Measurements from ENCODE around the gene SLCO3A1.

Gene SLCO3A1

DNA sequence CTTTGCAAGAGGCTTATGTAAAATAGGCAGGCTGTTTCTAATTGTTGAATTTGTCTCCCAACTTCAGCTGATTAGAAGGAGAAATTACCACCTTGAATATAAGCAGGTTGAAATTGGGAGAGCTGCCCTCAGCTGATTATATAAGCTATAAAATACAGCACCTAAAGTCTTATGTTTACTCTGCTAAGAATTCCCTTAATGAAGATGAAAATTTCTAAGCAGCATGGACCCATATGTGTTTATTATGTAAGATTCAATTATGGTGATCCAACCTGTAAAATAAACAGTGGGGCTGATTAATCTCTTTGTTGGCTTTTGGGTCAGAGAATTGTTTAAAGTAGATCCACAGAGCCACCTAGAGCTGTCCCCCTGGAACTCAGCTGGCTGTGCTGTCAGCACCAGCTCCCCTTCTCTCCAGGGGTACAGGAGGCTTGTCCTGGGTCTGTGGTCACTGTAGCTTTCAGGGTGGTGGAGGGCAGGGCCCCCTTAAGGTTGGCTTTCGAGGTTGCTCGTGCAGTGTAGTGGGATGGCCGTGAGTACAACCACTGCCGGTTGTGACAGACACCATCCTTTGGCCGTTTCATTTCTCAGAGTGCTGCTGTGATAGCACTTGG, 9.5 kb downstream of the SLCO3A1 start:
- DNase-seq = no peak

DNA sequence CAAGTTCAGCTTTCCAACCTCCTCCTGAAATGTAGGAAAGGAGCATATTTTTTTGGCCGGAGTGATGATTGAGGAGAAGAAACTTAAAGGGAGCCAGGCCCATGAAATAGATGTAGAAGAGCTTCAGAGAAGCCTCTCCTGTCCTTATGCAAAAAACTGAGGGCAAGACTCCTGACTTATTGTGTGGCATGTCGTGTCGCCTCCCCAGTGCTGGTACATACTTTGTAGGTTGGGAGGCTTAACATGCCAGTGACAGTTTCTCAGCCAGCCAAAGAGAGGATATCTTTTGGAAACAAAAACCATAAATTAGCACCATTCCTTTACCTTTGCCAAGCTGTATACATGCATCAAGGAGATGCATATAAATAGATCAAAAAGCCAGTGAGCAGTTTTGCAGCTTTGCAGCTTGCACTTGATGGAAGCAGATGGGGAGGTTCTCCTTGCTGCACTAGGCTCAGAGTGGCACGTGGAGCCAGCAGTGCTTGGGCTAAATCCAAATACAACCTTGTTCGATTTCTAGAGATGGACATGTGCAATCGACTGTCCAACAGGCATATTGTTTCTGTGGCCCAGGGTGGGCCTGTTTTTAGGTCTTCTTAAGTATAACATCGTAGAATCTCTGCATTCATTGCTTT, 10.2 kb downstream of the SLCO3A1 start:
- DNase-seq = no peak

DNA sequence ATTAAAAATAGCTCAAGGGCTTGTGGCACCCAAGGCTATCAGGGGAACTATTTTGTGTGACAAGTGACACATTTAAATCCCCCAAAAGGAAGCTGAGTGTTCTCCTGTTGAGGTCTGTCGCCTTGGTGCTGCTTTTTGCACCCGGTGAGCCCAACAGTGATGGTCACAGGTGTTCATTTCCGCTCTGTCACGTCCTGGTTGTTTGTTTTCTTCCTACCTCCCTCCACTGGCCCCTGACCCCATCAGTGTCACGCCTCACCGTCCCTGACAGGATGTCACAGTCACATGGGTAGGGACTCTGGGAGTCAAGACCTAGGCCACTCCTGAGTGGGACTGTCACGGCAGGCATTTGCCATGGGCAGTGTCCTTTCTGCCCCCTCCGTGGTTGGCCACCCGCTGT, 11.2 kb downstream of the SLCO3A1 start:
- no peak for DNase-seq

DNA sequence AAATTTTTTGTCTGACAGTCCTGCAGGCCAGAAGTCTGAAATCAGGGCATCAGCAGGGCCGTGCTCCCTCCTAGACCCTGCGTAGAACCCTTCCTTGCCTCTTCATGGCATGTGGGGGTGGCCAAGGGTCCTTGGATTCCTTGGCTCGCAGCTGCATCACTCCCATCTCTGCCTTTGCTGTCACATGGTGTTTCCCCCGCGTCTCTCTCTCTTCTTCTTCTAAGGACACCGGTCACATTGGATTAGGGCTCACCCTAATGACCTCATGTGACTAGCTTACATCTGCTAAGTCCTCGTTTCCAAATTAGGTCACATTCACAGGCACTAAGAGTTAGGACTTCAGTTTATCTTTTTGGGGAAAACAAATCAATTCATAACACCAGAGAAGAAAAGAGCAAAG, 12.0 kb downstream of the SLCO3A1 start:
- DNase-seq = no peak

DNA sequence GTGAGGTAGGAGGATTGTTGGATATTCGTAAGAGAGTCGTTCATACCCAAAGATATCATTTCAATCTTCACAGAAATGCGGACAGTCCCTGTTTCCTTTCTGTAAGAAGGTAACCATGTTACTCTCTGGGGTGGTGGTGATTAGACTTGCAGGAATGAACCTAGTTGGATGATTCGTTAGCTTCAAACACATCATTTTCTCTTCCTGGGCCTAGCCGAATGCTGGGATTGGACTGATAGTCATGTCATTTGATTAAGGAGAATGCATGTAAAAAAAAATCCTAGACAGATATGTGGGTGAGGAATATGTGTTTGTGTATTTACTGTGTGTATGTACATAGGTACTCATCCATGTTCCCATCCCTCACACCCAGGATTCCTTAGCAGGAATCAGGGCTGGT, 12.4 kb downstream of the SLCO3A1 start:
- DNase-seq = no peak

DNA sequence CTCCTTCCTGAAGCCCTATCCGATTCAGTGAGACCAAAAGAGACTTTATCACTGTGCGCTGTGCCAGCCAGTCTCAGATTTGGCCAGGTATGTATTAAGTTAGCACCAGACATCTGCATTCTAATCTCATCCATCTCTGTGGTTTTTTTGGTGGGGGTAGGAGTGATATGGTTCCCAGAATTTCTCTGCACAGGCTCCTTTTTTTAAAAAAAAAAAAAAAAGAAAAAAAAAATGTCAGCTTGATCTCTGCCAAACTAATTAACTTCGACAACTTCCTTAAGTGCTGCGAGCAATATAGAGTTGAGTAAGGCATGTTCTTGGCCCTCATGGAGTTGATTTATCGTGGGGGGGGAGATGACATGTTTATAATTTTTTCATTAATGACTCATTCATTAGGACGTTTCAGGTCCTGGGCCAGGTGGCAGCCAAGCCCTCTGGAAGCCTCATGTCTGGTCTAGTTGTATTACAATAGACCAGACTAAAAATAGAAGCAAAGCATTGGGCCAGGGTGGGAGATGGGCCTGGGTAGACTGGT, 12.9 kb downstream of the SLCO3A1 start:
- no peak for DNase-seq

DNA sequence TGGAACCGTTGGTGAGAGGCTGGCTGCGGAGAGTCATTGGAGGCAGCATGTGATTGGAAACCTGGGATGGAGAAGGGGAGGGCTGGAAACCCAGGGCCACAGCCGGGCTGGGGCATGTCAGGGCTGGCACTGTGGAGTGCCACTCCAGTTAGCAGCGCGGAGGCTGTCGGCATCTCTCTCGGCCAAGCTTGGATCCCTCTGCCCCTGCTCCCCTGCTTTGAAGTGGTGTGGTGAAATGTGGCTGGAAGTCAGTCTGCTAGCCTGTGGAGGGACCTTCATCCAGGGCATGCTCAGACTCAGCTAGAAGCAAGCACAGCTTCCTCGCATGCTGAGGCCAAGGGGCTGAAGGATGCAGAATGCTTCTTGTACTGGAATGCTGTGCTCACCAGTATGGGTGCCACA, 13.5 kb downstream of the SLCO3A1 start:
- DNase-seq = no peak

DNA sequence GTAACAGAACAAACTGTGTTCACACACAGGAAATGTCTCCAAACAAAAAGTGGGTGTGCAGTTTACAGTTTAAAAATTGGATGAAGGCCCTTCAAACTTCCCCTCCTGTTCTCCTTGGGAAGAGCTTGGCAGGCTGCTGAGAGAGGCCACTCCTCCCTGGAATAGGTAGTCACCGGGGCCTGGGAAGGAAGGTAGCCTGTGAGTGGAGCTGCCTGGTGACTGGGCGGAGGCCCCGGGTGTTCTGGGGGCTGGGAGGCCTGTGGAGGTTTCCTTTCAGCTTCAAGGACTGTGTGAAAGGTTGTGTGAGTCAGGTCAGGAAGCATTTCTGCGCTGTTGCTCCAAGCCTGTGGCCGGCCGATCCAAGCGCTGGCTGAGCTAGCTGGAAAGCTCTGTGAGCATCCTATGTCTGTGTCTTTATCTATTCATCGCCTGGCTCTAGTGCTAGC, 14.1 kb downstream of the SLCO3A1 start:
- DNase-seq = no peak

DNA sequence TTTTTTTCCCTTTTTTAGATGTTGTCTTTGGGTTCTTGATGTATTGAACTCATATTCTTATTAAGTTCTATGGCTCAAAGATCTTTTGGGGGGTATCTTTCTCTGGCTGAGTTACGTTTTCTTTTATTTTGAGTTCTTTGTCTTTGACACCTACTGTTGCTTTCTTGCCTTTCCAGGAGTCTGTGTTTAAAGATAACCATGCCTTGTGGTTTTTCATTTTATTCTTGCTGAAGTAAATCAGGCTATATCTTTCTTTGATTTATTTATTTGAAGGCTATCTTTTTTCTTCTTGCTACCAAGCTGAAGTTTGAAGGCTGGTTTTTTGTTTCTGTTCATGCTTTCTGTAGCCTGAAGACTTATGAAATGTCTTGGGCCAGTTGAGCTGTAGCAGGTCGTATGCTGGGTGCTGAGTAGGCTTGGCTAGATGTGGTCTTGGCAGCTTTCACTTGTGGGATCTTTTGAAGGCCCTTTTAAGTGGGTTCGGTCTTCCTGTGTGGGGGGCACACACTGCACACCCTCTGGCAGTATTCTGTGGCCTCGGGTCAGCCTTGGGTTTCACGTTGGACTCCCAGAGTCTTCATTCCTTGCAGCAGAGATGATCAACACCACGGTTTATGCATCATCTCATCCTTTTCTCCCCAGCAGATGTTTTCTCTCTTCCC, 17.5 kb downstream of the SLCO3A1 start:
- no peak for DNase-seq

DNA sequence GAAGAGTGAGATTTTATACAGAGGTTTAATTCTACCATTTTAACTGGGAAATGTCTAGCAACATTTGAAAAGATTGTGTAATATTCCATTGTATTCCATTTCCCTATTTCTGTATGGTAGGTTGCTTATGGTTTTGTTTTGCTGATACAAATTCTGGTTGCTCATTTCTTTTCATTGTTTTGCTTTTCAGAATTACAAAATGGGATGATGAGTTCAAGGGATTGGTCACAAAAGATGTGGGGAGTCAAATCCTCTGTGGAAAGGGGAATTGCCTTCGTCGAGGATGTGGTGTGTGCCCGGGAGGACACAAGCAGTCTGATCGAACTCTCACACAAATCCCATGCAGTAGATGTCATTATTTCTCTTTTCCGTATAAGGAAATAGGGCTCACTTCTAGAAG, 18.3 kb downstream of the SLCO3A1 start:
- no peak for DNase-seq

DNA sequence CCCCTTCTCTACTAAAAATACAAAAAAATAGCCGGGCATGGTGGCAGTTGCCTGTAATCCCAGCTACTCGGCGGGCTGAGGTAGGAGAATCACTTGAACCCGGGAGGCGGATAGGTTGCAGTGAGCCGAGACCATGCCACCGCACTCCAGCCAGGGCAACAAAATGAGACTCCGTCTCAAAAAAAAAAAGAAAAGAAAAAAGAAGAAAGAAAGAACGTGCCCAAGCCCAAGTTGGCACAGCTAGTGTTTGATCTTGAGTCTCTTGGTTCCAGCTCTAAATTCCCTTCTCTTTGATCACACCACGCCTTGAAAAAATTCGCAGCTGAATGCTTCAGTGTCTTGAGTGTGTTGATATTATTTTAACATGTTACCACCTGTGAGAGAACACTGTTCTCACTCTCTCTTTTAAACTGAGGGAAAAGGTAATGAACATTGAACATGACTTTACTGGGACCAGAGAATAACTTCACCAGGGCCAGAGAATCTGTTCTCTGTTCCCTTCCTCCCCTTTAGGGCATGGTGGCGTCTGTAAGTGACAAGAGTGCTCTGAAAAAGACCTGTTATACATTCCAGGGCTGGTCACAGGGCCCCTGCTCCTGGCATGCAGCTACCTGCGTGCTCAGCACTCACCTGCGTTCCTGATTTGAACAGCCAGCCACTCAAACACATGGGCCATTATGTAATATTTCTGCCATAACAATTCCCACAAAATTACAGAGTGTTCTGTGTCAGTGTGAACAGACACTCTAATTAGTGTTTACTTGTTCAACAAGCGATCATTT, 19.0 kb downstream of the SLCO3A1 start:
- no peak for DNase-seq

DNA sequence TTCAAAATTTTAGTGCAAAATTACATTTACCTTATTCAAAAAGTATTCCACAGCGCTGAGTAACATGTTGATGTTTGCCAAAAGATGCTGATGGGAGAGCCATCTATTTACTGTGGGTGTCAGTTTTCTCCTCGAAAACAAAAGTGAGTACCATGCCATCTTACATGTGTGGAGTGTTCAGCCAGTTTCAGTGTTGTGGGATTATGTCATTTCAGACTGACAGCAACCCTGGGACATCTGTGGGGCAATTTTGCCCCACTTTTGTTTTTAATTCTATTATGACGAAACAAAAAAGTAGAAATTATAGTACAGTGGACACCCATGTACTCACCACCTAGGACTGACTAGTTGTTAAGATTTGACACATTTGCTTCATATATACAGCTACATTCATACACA, 19.6 kb downstream of the SLCO3A1 start:
- no peak for DNase-seq

DNA sequence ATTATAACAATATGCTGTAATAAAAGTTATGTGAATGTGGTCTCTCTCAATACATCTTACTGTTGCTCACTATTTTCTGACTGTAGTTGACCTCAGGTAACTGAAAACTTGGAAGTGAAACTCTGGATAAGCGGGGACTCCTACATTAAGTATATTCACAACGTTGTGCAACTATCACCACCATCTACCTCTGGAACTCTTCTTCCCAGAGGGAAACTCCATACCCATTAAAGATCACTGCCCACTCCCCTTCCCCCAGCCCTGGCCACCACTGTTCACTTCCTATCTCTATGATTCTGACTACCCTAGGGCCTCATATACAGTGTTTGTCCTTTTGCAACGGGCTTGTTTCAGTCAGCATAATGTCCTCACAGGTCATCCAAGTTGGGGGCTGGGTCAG, 20.7 kb downstream of the SLCO3A1 start:
- no peak for DNase-seq

DNA sequence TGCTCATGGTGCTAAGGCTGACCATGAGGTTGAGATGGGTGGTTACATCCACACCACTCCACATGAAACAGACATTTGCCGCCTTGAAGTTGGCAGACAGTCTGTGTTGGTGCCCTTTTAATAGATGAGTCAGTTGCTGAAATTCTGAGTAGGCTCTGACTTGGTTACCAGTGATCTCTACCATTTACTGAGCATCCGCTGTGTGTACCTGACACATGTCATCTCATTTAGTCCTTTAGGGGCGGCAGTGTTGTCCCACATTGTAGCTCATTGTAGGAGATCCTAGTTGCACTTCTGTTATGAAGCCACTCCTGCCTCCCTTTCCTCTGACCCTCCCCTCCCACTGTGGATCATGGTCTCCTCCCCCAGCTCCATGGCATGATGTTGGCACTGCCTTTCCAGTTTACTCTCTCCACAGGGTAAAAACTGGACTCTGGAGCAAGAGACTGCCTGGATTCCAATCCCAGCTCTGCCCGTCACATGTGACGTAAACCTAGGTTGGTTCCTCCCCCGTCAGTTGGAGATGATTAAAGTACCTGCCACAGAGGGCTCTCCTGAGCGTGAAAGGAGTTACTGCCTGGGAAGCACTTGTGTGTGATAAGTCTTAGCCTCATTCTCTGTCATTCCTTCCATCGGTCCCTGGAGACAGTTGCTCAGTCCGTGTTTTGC, 21.6 kb downstream of the SLCO3A1 start:
- no peak for DNase-seq

DNA sequence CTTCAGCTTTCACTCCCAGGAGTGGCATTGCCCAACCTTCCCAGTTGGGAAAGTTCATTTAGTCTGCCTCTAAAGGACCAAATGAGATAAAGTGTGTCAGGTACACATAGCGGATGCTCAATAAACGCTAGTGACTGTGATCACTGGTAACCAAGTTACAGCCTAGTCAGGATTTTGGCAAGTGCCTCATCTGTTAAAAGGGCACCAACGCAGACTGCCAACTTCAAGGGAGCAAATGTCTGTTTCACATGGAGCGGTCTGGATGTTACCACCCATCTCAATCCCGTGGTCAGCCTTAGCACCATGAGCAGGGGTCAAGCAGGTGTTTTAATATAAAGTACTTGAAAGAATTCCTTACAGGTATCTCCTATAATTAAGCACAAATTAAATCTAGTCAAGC, 22.7 kb downstream of the SLCO3A1 start:
- no peak for DNase-seq

DNA sequence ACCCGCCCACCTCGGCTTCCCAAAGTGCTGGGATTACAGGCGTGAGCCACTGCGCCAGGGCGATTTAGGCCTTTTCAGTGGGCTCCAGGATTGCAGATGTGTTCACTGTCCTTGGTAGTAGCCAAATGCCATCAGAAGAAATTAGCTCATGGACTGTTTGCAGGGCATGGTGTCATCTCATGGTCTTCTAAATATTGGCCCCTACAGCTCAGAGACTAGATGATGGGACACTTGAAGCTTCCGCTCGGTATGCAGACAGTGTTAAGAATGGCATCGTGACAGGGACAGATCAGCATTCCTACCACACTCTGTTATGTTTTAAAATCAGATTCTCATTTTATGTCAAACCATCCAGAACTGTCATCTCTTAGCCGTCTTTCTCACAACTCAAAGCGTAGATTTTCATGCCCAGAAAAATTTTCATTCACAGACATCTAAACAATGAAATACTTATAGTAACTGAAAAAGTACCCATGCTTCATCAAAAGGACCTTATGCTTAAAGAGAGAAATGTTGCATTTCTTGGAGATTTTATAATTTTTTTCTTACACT, 24.9 kb downstream of the SLCO3A1 start:
- no peak for DNase-seq

DNA sequence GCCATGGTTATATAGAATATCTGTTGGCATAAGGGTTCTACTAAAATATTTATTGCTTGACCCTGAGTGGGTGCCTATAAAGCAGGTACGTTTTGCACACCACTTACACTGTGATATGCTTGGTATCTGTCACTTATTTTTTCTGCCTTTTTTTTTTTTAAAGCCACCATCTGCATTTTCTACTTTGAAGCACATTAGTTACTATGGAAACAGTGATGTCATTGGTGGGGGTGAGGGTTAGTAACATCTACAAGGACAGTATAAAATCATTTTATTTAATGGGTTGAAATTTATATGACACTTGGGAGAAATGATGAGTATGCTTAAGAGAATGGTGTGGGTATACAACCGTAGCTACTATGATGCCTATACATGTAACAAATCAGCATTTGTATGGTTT, 25.6 kb downstream of the SLCO3A1 start:
- DNase-seq = no peak

DNA sequence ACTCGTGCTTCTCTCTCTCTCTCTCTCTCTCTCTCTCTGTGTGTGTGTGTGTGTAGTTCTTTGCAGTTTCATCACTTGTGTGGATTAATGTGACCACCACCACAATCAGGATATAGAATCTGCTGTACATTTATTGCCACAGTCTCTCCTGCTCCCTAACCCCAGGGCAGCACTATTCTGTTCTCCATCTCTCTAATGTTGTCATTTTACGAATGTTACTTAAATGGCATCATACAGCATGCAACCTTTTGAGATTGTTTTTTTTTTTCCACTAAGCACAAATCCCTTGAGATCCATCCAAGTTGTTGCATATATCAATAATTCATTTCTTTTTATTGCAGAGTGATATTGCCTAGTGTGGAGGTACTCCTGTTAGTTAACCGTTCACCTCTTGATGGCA, 26.9 kb downstream of the SLCO3A1 start:
- DNase-seq = no peak

DNA sequence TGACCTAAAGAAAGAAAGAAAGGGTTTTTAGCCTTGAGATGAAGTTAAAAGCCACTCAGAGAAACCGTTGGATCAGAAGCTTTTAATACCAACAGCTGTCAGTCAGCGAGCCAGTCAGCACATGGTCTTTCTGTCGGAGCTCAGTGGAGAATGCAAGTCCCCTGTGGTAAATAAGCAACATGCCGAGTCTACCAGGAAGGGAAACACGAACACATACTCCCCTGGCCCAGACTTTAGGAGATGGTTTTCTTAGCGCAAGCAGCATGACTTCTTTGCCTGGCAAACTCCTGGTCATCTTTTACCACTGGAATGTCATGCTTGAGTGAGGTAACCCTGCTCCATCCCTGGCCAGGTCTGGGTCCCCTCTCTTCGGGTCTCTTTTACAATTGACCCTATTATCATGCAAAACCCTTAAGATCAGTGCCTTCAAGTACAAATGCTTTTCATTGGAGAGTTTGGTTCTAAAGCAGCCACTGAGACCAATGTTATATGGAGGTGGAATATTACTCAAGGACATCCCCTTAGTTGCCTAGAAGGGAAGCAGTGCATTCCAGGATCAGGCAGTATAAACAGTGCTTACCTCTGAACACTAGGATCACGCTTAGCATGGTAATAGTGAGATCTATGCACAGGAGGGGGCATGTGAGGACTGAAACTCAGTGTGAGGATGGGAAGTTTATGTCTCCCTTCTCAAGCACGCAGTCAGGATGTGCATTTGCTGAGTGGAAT, 28.2 kb downstream of the SLCO3A1 start:
- no peak for DNase-seq

DNA sequence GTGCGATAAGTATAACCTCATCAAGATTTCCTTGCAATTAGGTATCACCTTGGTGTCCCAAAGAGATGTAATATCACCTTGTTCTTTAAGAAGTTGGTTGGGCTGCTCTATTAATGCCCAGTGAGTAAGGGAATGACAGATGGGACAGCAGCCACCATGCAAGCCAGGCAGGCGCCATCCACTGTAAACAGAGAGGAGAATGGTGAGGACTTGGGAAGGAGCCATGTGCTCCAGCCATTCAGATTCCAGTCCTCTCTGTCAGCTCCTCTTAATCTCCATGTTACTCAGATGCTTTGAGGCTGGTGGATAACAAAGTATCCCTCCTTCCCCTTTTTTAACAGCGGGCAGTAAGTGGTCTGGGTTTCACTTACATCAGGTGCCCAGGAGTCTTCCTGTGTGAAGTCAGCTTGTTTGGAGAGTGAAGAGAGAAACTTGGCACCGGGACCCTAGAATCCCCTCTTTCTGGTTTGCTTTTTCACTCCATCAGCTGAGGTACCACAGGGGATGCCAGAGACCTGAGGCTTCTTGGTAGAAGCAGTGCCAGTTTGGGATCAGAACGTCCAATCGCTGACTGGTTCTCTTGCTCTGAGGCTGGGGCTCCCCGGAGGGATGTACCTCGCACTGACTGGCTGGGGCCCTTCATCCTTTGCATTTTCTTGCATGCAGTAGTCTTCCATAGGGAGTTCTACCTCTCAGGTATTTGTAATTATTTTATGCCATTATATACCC, 29.5 kb downstream of the SLCO3A1 start:
- DNase-seq = no peak

DNA sequence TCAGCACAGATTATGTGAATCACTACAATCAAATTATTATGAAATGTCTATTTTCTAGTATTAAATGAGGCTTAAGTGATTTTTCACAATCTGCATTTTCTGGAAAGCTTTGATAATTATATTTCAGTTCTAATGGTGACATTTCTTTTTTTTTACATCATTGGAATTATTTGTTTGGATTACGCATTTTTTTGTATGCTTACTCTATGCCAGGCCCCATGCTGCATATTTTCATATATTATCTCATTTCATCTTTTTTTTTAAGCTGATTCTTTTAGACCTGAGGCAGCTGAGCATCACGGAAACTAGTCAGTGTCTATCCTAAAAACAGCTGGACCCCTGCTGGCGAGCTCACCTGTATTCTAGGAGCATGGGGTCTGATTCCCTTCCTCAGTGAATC, 31.1 kb downstream of the SLCO3A1 start:
- DNase-seq = no peak
